IMR-90 (cell line): ENCODE measurements around the gene RERE.

Source experiments
- CEBPB ChIP-seq: IDR thresholded peaks from 2 replicates; pipeline ENCODE4 v1.6.1; 2012; ENCODE audit warnings: low read depth, low read length, improper control_type of control experiment
- POLR2A ChIP-seq: IDR thresholded peaks from 2 replicates; pipeline ENCODE4 v1.6.1; 2012; ENCODE audit warnings: mild to moderate bottlenecking, low read depth, low read length
- RCOR1 ChIP-seq: IDR thresholded peaks from 2 replicates; pipeline ENCODE4 v1.6.1; 2012; ENCODE audit warnings: mild to moderate bottlenecking, low read length, improper control_type of control experiment; ENCODE audit not compliant: insufficient replicate concordance
- SMC3 ChIP-seq: fragments of 150-350 bp; IDR thresholded peaks from 2 replicates; pipeline ENCODE4 v1.6.1; 2016; ENCODE audit warnings: low read depth, mild to moderate bottlenecking, antibody characterized with exemption, low read length, moderate library complexity
- TF ChIP-seq, protein P1 (sequence below): conservative IDR thresholded peaks from 2 replicates; pipeline ENCODE4 v1.5.1; 2012; ENCODE audit warnings: mild to moderate bottlenecking, low read depth, low read length, improper control_type of control experiment

GRCh38 chr1:8340448-8340847, 477.0 kb downstream of the RERE start:
- TF ChIP-seq, protein P1, sequence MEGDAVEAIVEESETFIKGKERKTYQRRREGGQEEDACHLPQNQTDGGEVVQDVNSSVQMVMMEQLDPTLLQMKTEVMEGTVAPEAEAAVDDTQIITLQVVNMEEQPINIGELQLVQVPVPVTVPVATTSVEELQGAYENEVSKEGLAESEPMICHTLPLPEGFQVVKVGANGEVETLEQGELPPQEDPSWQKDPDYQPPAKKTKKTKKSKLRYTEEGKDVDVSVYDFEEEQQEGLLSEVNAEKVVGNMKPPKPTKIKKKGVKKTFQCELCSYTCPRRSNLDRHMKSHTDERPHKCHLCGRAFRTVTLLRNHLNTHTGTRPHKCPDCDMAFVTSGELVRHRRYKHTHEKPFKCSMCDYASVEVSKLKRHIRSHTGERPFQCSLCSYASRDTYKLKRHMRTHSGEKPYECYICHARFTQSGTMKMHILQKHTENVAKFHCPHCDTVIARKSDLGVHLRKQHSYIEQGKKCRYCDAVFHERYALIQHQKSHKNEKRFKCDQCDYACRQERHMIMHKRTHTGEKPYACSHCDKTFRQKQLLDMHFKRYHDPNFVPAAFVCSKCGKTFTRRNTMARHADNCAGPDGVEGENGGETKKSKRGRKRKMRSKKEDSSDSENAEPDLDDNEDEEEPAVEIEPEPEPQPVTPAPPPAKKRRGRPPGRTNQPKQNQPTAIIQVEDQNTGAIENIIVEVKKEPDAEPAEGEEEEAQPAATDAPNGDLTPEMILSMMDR: no peak
- TF ChIP-seq CEBPB (no peak), SMC3 (no peak), POLR2A (no peak), RCOR1 (no peak)
